ENCODE measurements around the gene FDPS. TPM values are rescaled to one million over a fixed set of nuclear protein-coding genes. Genes with fewer than 3 reads are reported as not detected.

FDPS gene
- total and polyA plus RNA-seq, 2 experiments from 2014 or later = 287 to 366 TPM

- TF ChIP-seq EZH2 (IDR thresholded peaks at IDR 0.05; ENCODE audit: low read depth, unreplicated experiment) (no peak), ETS1 (IDR thresholded peaks at IDR 0.05) (no peak), REST (IDR thresholded peaks at IDR 0.05; ENCODE audit: unreplicated experiment) (no peak), STAT1 (IDR thresholded peaks at IDR 0.05; ENCODE audit: unreplicated experiment) (no peak), CTCF (conservative IDR thresholded peaks at IDR 0.05; ENCODE audit: low read depth in 2 of 2) (no peak)
- Histone ChIP-seq H3K27ac (ENCODE audit: low read depth) (no peak overlapping the region), H3K79me2 (replicated peaks; ENCODE audit: insufficient read depth) (0 out of 2 replicates have a peak, but pooled peaks cover 5% of the 10 kb centered on the region), H3F3A (replicated peaks; ENCODE audit: low read depth) (peaks cover 17% of the 10 kb centered on the region), H3K9me2 (ENCODE audit: insufficient read depth) (no peaks in the 10 kb centered on the region), H3K27me3 (ENCODE audit: insufficient read depth) (peaks cover 6% of the 10 kb centered on the region), H3K4me2 (no peak overlapping the region), H4K20me1 (replicated peaks; ENCODE audit: insufficient read depth) (no peaks in the 10 kb centered on the region; the same call in 1 of the 2 replicates), H3K36me3 (ENCODE audit: insufficient read depth) (peaks cover 16% of the 10 kb centered on the region), H3K4me3 (no peak overlapping the region), H3K4me1 (ENCODE audit: insufficient read depth) (peaks cover 14% of the 10 kb centered on the region), H2AFZ (no peak overlapping the region)
- ATAC-seq (no peak), DNase-seq (ENCODE audit: low spot score) (no peak)
- Mint-ChIP-seq H3K27me3 (ENCODE audit: insufficient read depth, low read depth, poor library complexity) (peaks cover 8% of the 10 kb centered on the region), H3K36me3 (ENCODE audit: low read depth) (peaks cover 28% of the 10 kb centered on the region), H3K27ac (no peak overlapping the region), H3K4me1 (peaks cover 18% of the 10 kb centered on the region), H3K4me3 (no peak overlapping the region), H3K9me3 (no peaks in the 10 kb centered on the region)
Observed at GRCh38 chr1:155326631-155327037, 18.0 kb downstream of the FDPS start.

GRCh38 chr1:155327981-155328380 lies 19.3 kb downstream of the FDPS start:
- H3K9me2 ChIP-seq (ENCODE audit: insufficient read depth) = no peaks in the 10 kb centered on the region
- Mint-ChIP-seq H3K9me3 (no peaks in the 10 kb centered on the region), H3K36me3 (ENCODE audit: low read depth) (peaks cover 28% of the 10 kb centered on the region), H3K27me3 (ENCODE audit: insufficient read depth, low read depth, poor library complexity) (no peaks in the 10 kb centered on the region), H3K4me3 (no peak overlapping the region), H3K27ac (no peak overlapping the region), H3K4me1 (peaks cover 9% of the 10 kb centered on the region)
- peaks cover 5% of the 10 kb centered on the region; the same call in 1 of the 2 replicates for H3K4me1 ChIP-seq (ENCODE audit: insufficient read depth)
- peaks cover 4% of the 10 kb centered on the region for H4K20me1 ChIP-seq (replicated peaks; ENCODE audit: insufficient read depth)
- 0 out of 2 replicates have a peak, but pooled peaks cover 5% of the 10 kb centered on the region for H3K79me2 ChIP-seq (replicated peaks; ENCODE audit: insufficient read depth)
- H3K4me2 ChIP-seq = no peak overlapping the region
- no peak for DNase-seq (ENCODE audit: low spot score)
- H2AFZ ChIP-seq = no peak overlapping the region
- no peak overlapping the region for H3K4me3 ChIP-seq
- no peak overlapping the region for H3K27ac ChIP-seq (ENCODE audit: low read depth)
- peaks cover 18% of the 10 kb centered on the region; the same call in 1 of the 2 replicates for H3F3A ChIP-seq (replicated peaks; ENCODE audit: low read depth)
- H3K36me3 ChIP-seq (ENCODE audit: insufficient read depth) = peaks cover 16% of the 10 kb centered on the region
- H3K27me3 ChIP-seq (ENCODE audit: insufficient read depth) = no peaks in the 10 kb centered on the region
- ATAC-seq = no peak
- no peak for TF ChIP-seq JUNB (IDR thresholded peaks at IDR 0.05; ENCODE audit: unreplicated experiment)
- no peak for TF ChIP-seq CTCF (conservative IDR thresholded peaks at IDR 0.05; ENCODE audit: low read depth in 2 of 2)
- TF ChIP-seq ZNF331 (CRISPR knock-in tag; IDR thresholded peaks at IDR 0.05; ENCODE audit: low read depth) = no peak
- no peak for TF ChIP-seq ETS1 (IDR thresholded peaks at IDR 0.05)

Data from GM23338 (cell line).